VCaP (cell line): ENCODE results near the gene GOLGB1.

Experiments
- H3K27ac ChIP-seq: fragments of 450-650 bp; 2 replicates; pipeline ENCODE4 v1.5.1; 2017
- CTCF ChIP-seq: fragments of 450-650 bp; conservative IDR thresholded peaks from 2 replicates; pipeline ENCODE4 v1.5.1; 2017; ENCODE audit warnings: mild to moderate bottlenecking, moderate library complexity

Gene GOLGB1

GRCh38 chr3:121667333-121667732 lies 82.2 kb downstream of the GOLGB1 start:
- no peak overlapping the region for H3K27ac ChIP-seq
- TF ChIP-seq CTCF: no peak

GRCh38 chr3:121665488-121665887 lies 84.1 kb downstream of the GOLGB1 start:
- TF ChIP-seq CTCF: no peak
- no peak overlapping the region for H3K27ac ChIP-seq

- TF ChIP-seq CTCF: no peak
- H3K27ac ChIP-seq: no peak overlapping the region
These were observed 86.2 kb downstream of the GOLGB1 start for GRCh38 chr3:121663171-121663847.

- no peak overlapping the region for H3K27ac ChIP-seq
- no peak for TF ChIP-seq CTCF
These were observed 86.8 kb downstream of the GOLGB1 start for GRCh38 chr3:121662742-121663141.

GRCh38 chr3:121661376-121661775 lies 88.2 kb downstream of the GOLGB1 start:
- TF ChIP-seq CTCF: no peak
- H3K27ac ChIP-seq: no peak overlapping the region

GRCh38 chr3:121660356-121661171 lies 89.0 kb downstream of the GOLGB1 start, which contains the start of gene HCLS1:
TSS of gene HCLS1 (minus strand) at chr3:121660903. CDS start at chr3:121658347, 2,556 bp downstream.
- TF ChIP-seq CTCF: no peak
- no peak within 1 kb of the TSS for H3K27ac ChIP-seq

- TF ChIP-seq CTCF: no peak
- no peak overlapping the region for H3K27ac ChIP-seq
These were observed 90.0 kb downstream of the GOLGB1 start for GRCh38 chr3:121659586-121659985.
